NCI-H2171 treated with DMSO at 0.1 percent for 48 hours (cell line): ENCODE measurements around the gene PGS1.
"Not testable (repeated sequence)": the region's sequence is repeated elsewhere in the genome, so short reads cannot be mapped to it uniquely, and the experiment has no call there.

Experiments used
- DNase-seq: peaks from one replicate; lab custom pipeline; 2025; lab: John Stamatoyannopoulos, UW

PGS1 gene, protein sequence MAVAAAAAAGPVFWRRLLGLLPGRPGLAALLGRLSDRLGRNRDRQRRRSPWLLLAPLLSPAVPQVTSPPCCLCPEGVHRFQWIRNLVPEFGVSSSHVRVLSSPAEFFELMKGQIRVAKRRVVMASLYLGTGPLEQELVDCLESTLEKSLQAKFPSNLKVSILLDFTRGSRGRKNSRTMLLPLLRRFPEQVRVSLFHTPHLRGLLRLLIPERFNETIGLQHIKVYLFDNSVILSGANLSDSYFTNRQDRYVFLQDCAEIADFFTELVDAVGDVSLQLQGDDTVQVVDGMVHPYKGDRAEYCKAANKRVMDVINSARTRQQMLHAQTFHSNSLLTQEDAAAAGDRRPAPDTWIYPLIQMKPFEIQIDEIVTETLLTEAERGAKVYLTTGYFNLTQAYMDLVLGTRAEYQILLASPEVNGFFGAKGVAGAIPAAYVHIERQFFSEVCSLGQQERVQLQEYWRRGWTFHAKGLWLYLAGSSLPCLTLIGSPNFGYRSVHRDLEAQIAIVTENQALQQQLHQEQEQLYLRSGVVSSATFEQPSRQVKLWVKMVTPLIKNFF

DNA sequence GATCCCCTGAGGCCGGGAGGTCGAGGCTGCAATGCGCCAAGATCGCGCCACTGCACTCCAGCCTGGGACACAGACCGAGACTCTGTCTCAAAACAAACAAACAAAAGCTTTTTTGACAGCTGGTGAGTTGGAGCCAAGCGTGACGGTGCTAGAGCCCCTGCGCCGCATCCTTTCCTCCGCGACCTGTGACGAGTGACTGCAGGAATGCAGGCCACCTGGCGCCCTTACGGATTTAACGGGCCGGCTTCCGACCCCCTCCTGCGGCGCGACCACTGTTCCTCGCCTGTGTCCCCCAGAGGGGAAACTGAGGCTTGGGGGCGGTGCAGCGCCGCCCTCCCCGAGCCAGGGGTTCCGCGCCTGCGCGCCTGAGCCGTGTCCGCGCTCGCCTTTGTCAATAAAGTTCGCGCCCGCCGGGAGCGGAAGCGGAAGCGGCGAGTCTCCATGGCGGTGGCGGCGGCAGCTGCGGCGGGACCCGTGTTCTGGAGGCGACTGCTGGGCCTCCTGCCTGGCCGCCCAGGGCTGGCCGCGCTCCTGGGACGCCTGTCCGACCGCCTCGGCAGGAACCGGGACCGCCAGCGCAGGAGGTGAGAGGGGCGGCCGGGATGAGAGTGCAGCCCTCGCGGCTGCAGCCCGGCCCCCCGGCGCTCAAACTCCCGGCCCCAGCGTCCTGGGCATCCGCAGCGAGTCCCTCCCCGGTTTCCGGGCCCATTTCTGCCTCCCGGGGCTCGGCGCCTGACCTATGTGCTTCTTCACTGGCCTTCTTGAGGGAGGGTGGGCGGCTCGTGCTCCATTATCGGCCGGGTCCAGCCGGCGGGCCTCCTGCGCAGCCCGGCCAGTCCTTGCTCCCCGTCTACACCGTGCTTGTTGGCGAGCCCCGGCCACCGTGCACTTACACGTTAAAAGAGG, at the start of gene PGS1:
PGS1 (plus strand) TSS at position 425 of the 906 bp plus-strand sequence; CDS start at position 442, 17 bp downstream.
- DNase-seq: peak; percentile 67

DNA sequence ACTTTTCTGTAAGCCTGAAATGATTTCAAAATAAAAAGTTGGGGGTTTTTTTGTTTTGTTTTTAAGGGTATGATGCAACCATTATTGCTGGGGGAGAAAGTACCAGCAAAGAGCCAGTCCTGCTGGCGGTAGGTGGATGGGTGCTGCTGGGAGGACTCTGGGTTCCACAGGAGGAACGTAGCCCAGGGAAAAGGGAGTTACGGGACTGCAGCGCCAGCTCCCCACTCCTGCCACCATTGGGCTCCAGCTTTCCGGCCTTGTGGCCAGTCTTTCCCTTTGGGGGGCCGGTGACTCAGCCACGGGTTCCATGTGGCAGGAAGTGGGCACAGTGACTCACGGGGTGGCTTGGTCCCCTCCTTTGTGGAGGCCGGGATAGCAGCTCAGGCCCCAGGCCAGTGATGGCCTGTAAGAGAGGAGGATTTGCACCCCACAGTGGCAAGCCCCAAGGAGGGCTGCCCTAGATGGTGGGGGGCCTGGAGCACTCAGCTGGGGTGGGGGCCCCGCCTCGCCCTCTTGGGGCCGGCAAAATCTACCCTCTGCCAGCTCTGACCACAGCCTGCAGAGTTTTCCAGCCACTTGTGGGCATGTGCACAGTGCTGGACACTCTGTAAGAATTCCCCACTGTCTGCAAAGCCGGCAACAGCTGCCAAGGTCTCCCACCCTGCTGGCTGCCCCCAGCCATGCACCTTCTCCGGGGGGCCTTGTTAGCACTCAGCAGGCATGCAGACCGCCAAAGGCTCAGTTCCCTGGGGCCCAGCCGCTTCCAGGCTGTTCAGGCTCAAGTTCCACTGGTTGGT, 49.0 kb upstream of the PGS1 start:
- DNase-seq: no peak

DNA sequence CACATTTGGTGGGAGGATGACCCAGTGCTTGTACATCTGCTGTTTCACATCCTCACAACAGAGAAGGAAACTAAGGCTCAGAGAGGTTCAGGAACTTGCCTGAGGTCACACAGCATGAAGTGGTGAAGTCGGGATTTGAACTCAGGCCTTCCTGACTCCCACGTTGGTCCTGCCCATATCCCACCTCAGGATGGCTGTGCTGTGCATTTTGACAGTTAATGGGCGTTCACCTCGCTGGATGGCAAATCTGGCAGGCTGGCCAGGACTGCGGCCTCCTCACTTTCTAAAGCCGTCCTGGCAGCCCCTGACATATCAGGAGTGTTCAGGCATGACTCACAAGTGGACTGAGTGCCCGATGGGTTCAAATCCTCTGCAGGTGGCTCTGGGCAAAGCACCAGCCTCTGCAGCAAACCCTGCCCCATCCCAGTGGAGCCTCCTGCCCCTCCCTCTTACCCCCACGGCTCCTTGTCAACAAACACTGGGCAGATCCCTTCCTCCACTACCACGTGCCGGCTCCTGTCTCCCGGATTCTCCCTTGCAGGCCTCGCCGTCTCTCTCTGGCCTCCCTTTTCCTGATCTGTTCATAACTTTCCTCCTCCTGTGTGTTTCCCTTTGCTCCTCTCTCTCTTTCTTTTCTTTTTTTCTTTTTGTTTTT, 47.8 kb upstream of the PGS1 start:
- no peak for DNase-seq

DNA sequence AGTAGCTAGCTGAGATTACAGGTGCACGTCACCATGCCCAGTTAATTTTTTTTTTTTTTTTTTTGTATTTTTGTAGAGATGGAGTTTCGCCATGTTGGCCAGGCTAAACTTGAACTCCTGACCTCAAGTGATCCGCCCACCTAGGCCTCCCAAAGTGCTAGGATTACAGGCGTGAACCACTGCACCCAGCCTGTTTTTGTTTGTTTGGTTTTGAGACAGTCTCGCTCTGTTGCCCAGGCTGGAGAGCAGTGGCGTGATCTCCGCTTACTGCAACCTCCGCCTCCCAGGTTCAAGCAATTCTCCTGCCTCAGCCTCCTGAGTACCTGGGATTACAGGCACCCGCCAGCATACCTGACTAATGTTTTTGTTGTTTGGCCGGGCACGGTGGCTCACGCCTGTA, 47.1 kb upstream of the PGS1 start:
- not testable (repeated sequence) for DNase-seq

DNA sequence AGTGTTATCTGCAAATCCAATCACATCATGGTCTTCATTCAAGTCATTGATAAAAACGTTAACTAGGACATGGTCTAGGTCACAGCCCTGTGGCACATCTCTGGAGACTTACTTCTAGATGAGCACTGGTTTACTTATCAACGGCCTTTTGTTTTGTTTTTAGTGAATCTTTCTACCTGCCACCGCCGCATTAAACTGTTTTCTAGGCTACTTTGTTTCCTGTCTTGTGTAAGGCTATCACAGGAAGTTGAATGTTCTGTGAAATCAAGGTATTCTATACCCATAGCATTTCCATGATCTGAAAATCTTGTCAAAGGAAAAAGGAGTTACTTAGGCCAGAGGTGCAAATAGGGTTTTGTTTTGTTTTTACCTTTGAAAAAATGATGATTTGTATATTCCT, 45.5 kb upstream of the PGS1 start:
- DNase-seq: no peak

DNA sequence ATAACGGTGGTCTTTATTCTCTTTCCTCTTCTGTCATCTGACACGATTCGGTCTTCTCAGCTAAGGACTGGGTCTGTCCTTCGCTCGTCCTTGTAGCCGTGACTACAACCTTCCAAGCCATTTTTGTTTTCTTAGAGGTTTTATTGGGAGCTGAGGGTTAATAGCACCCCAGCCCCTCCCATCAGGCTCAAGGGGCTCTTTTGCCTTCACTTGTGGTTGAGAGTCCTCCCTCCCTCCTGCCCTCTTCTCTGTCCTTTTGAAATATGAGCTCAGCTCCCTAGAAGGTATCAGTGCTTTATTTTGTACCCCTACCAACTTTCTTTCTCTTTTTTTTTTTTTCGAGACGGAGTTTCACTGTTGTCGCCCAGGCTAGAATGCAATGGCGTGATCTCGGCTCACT, 43.2 kb upstream of the PGS1 start:
- no peak for DNase-seq

DNA sequence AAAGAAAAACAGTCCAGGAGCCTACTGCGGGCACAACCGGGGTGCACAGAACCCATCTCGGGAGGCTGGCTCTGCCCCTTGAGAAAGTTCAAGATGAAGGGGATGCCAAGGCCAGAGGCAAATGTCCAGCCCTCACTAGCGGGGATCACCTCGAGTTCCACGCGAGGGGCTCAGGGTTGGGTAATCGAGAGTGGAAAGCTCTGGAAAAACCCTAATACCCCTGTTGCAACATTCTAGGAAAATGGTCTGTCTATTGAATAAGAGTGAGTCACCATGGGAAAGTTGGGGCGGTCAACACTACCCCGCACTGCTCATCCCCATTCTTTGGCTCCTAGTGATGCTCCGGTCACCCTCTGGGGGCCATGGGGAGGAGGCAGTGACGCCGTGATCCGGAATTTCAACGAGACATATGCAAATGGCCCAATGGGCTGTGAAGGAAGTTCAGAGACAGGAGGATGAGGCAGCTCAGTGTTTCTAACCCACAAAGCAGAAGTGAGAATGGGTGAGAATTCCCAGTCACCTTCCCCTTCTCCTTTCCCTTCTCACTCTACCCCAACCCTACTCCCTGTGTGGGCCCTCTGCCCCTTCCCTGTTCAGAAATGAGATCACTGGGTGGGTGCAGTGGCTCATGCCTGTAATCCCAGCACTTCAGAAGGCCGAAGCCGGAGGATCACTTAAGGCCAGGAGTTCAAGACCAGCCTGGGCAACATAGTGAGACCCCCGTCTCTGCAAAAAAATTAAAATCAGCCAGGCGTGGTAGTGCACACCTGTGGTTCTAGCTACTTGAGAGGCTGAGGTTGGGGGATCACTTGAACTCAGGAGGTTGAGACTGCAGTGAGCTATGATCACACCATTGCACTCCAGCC, 41.0 kb upstream of the PGS1 start:
- no peak for DNase-seq

DNA sequence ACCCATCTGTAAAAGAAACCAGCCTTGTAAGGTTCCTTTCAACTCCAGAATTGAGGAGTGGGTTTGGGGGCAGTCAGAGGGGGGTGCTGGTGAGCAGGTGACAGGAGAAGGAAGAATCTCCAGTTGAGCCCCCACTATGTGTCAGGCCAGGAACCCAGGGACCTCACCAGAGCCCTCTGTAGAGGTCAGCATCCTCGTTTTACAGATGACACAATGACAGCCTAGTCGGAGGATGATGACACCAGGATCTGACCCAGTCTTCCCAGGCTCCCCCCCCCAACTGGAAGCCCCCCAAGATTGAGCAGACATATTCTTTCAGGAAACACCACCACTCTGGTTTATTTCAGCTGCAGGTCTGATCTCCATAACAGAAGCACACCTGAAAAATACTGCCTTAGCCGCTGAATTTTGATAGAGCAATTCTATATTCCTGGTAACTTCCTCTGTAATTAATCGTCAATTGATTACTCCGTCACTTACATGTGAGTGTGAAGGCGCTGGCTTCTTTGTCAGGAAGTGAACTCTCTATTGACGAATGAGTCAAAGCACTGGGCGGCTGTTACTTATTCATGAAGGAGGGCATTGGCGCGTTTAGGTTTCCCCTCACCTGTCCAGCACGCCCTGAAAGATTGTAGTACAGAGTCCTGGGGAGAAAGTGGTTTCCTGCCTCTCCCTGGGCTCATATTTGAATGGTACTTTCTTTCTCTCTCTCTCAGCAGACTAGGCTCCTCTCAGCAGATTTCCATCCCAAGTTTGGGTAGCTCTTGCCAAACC, 39.8 kb upstream of the PGS1 start:
- no peak for DNase-seq

DNA sequence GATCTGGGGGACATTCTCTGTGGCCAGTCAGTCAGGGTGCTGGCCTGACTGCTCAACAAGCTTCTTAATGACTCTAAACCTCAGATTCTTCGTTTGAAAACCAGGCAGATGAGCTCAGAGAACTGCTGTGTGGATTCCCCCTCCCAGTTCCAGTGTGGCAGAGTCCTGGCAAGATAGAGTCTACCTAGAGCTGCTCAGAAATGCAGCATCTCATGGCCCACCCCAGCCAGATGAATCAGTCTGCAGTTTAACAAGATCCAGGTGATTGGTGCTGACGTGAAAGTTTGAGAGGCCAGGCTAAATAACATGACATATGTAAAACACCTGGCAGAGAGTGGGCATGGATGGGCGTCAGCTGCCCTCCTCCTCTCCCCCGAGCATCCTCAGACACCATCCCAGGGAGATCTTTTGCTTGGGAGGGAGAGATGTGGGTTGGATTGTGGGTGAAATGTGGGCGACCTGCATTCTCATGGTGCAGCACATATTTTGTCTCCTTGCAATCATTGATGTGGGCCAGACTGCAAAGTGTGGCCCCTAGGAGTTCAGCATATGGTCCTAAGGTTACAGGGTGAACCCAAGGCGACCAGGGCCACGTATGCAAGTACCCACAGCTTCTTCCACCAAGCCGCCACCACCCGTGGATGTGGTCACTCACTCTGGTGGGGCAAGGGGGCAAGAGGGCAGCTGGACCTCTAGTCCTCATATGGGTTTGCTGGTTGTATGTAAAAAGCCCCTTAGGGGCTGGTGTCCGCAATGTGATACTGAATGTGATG, 38.1 kb upstream of the PGS1 start:
- DNase-seq: no peak

DNA sequence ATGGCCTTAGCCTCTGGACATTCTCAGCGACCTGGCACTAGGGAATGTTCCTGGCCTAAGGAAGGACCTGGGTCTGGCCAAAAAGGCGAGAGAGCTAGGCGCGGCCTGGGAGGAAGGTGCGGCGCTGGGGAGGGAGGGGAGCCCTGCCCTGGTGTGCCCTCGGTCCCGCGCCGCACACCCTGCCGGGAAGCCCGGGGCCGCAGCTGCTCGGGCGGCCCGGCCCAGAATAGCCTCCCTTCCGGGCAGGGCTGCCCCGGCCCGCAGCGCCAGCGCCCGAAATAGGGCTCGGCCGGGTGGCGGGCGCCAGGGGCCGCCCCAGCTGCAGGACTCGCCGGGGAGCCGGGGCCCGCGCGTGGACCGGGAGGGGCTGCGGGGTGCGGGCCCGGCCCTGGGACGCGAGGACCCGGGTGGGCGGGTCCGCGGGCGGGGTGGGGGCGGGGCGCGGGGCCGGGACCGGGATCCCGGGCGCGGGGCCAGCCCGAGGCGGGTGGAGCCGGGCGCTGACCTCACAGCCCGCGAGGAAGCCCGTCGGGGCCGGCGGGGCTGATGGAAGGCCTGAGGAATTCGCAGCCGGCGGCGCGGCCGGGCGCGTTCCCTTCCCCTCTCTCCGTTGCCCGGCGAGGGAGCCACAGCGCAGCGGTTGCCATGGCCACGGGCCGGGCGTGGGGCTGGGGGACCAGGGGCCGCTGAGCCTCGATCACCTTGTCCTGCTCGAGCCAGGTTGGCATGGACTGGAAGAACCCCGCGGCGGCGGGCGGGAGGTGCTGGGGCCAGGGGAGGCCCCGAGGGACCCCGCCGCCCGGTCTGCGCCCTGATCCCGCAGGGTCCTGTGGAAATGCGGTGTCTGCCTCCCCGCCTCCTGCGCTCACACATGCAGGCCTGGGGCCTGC, 36.6 kb upstream of the PGS1 start:
- DNase-seq: no peak

DNA sequence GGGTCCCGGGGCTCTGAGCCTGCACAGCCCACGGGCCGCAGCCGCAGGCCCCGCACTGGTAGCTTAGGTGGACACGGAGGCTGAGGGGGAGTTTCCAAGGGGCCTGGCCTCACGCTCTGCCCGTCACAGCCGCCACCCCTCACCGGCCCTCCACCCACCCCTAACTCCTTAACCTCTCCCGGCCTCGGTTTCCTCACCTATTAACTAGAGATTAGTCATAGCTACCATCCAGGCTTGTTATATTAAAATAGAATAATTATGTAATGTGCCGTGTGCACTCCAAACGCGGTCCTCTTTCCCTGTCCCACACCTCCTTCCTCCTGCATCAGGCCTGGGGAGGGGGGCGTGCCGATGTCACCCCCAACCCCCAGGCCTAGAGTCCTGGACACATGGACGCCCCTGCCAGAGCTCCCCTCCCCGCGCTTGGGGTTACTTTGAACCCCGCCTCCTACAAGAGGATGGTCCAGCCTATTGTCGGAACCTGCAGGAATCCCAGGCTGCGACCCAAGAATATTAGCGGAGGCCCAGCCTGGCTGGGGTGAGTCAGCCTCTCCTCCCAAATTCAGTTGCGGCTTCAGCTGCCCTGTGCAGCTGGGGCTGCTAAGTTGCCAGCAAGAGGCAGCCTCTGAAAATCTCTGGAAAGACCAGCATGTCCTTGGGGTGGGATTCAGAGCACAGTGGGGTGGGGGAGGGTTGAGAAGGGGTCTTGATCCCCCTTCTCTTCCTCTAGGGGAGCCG, 35.8 kb upstream of the PGS1 start:
- no peak for DNase-seq

DNA sequence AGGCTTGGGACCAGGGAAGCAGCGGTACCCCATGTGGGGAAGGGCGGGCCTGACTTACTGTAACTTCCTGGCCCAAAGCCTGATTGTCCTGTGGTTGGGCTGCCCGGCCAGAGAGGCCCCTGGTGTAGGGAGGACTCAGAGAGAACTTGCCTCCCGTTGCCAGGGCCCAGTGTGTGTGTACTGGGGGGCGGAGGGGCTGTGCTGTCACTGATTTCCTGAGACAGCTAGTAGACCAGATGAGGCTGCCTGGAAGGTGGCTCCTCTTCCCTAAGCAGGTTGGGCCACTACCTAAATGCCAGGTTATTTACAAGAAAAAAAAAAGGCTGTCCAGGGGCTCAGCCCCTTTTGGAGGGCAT, 35.3 kb upstream of the PGS1 start:
- no peak for DNase-seq

DNA sequence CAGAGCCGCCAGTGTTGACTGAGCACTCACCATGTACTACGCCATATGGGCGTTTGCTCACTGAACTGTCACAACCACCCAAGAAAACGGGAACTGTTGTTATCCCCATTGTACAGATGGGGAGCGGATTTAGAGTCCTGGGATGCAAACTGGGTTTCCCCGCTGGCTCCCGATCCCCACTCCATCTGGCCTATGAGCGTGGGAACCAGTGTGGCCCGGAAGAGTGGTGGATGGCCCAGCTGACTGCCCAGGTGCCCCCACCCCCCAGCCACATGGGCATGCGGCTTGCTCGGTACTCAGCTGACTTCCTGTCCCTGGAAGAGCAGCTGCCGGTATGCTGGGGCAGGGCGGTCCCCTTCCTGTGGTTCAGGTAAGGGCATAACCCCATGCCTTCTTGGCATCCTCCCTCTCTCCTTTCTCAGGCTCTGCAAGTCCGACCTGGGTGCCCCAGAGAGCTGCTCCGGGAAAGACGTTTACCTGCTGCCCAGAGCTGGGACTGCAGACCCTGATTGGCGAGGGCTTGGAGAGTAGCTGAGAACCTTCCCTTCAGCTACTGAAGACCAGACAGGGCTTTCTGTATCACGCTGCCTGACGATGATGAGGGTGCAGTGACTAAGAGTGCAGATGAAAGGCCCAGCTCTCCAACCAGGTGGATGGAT, 34.8 kb upstream of the PGS1 start:
- peak; percentile 44 for DNase-seq

DNA sequence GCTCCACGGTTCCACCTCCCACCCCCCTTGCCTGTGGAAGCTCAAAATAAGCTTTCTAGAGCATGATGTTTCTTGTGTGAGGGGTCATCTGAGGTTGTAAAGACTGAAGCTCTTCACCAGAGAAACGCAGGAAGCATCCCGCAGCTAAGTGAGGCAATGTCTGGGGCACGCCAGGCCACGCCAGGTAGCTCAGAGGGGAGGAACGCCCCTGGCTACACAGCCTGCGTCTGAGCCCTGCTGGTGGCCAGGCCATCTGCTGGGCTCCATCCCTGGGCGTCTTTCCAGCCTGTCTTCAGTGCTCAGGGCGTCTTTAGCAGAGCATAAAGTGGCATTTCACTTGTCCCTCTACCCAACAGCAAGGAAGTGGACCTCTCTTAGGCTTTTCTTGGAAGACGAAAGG, 33.8 kb upstream of the PGS1 start:
- no peak for DNase-seq

DNA sequence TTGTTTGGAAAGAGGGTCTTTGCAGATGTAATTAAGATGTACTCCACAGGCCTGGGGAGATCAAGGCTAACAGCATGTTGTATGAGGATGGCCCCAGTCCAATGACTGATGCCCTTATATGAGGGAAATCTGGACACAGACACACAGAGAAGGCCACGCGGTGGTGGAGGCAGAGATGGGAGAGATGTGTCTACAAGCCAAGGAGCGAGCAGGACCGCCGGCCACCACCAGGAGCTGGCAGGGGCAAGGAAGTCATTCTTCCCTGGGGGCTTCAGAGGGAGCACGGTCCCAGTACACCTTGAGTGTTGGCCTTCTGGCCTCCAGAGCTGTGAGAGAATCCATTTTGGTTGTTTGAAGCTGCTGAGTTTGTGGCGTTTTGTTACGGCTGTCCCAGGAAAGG, 33.3 kb upstream of the PGS1 start:
- DNase-seq: no peak

DNA sequence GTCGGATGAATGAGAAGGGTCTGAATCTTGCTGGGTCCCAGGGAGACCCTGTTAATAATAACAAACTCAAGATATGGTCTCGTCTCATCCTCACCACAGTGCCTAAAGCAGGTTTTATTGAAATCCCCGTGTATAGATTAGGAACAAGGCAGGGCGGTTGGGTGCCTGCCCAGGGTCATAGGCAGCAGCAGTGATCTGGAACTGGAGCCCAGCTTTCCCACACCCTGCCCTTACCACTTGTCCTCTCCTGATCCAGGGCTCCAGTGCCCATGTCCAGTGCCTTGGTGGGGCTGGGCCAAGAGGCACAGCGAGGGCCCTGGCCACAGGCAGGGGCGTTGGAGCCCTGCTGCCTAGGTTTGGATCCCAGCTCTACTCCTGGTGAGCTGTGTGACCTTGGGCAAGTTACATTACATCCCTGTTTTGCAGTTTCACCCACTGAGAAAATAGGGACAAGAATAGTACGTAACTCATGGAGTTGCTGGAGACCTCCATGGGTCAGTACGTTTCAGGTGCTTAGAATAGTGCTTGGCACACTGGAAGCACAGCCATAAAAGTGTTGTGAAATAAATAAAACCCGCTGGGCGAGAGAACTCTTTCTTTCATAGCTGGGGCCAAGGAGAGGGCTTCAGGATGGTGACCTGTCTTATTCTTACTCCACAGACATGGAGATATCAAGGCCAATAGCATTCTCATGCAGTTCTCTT, 32.5 kb upstream of the PGS1 start:
- no peak for DNase-seq
